ENCODE data around the gene SBF1.
"Not testable (repeated sequence)": the region's sequence is repeated elsewhere in the genome, so short reads cannot be mapped to it uniquely, and the experiment has no call there.

SBF1 gene

GRCh38 chr22:50444663-50445062, 30.2 kb downstream of the SBF1 start:
- DNase-seq: no peak

GRCh38 chr22:50443801-50444625, 30.8 kb downstream of the SBF1 start:
- DNase-seq: no peak

- no peak for DNase-seq
These were observed 31.6 kb downstream of the SBF1 start for GRCh38 chr22:50443197-50443596.

- DNase-seq: no peak
These were observed 33.3 kb downstream of the SBF1 start for GRCh38 chr22:50441428-50441993.

- no peak for DNase-seq
These were observed 34.1 kb downstream of the SBF1 start for GRCh38 chr22:50440544-50441249.

GRCh38 chr22:50439871-50440331, 34.9 kb downstream of the SBF1 start:
- no peak for DNase-seq

- no peak for DNase-seq
These were observed 35.4 kb downstream of the SBF1 start for GRCh38 chr22:50439314-50439870.

GRCh38 chr22:50438305-50439275, 36.2 kb downstream of the SBF1 start:
- no peak for DNase-seq

- DNase-seq: no peak
These were observed 37.1 kb downstream of the SBF1 start for GRCh38 chr22:50437511-50438304.

- DNase-seq: no peak
These were observed 37.9 kb downstream of the SBF1 start for GRCh38 chr22:50436841-50437341.

- DNase-seq: no peak
These were observed 38.6 kb downstream of the SBF1 start for GRCh38 chr22:50436015-50436830.

GRCh38 chr22:50435291-50436014, 39.4 kb downstream of the SBF1 start:
- DNase-seq: no peak

GRCh38 chr22:50434849-50435248, 40.0 kb downstream of the SBF1 start:
- DNase-seq: no peak

- not testable (repeated sequence) for DNase-seq
These were observed 41.8 kb downstream of the SBF1 start for GRCh38 chr22:50432877-50433510.

- DNase-seq: no peak
These were observed 42.5 kb downstream of the SBF1 start for GRCh38 chr22:50432131-50432876.

- DNase-seq: no peak
These were observed 49.5 kb downstream of the SBF1 start for GRCh38 chr22:50425179-50425916.

GRCh38 chr22:50423956-50424355, 50.9 kb downstream of the SBF1 start:
- DNase-seq: no peak
